ENCODE measurements around the gene WNK1. TPM values are rescaled to one million over a fixed set of nuclear protein-coding genes. Genes with fewer than 3 reads are reported as not detected.
"Not testable (repeated sequence)": the region's sequence is repeated elsewhere in the genome, so short reads cannot be mapped to it uniquely, and the experiment has no call there.

The WNK1 gene
- total and polyA plus RNA-seq, 2 of the 8 experiments (the other 6 are each of a cell fraction or from before 2014, with no cell fraction given) = 88.2 to 157 TPM

GRCh38 chr12:931591-931990 lies 179.2 kb downstream of the WNK1 start (continued):
- no peak for TF ChIP-seq JUN (IDR thresholded peaks at IDR 0.05; ENCODE audit: low read depth, low read length)

- H3K4ac ChIP-seq (replicated peaks; ENCODE audit: insufficient read length, low read depth, low read length); H3K9ac ChIP-seq (replicated peaks in 1 of 4; ENCODE audit: extremely low read depth in 1 of 4, low read depth in 3 of 4, low read length in 3 of 4); CTCF ChIA-PET (ENCODE audit: partially characterized antibody); H3K4me3 ChIP-seq (ENCODE audit: extremely low read depth in 1 of 4, insufficient read depth in 2 of 4, low read depth in 3 of 4, low read length in 4 of 4); H3K14ac ChIP-seq (ENCODE audit: insufficient read length); DNase-seq (ENCODE audit: low read depth in 1 of 2, low spot score in 2 of 2); H4K91ac ChIP-seq (replicated peaks; ENCODE audit: insufficient read length, low read length); H3K9me3 ChIP-seq (ENCODE audit: insufficient read depth in 2 of 2, low read depth in 1 of 2, low read length in 1 of 2); H3K56ac ChIP-seq (replicated peaks; ENCODE audit: insufficient read length, low read depth, low read length); H3K23me2 ChIP-seq (ENCODE audit: low read depth, low read length); H4K20me1 ChIP-seq (replicated peaks in 1 of 2; ENCODE audit: control insufficient read depth in 1 of 2, insufficient read depth in 2 of 2, low read length in 2 of 2); H2AK5ac ChIP-seq (ENCODE audit: low read depth, low read length); H3K79me1 ChIP-seq (ENCODE audit: low read depth, low read length); H2BK12ac ChIP-seq (ENCODE audit: low read depth, low read length); H3K27ac ChIP-seq (ENCODE audit: low read depth, low read length); H3K4me1 ChIP-seq (replicated peaks in 1 of 4; ENCODE audit: control insufficient read depth in 3 of 4, insufficient read depth in 4 of 4, low read length in 3 of 4); H3K4me2 ChIP-seq (ENCODE audit: insufficient read depth in 1 of 2, low read depth in 2 of 2, low read length in 2 of 2); H2BK120ac ChIP-seq (replicated peaks; ENCODE audit: low read depth, low read length); H2BK15ac ChIP-seq (ENCODE audit: low read length); H2BK20ac ChIP-seq (ENCODE audit: low read length); H3K23ac ChIP-seq (ENCODE audit: insufficient read length); H2AFZ ChIP-seq (ENCODE audit: low read length); H2BK5ac ChIP-seq (ENCODE audit: low read depth, low read length); H3K18ac ChIP-seq (ENCODE audit: extremely low read depth, low read length); H4K8ac ChIP-seq (ENCODE audit: extremely low read depth, insufficient read depth, low read length); H4K5ac ChIP-seq (ENCODE audit: insufficient read length, low read depth, low read length); H3K27me3 ChIP-seq (replicated peaks in 1 of 4; ENCODE audit: control insufficient read depth in 3 of 4, extremely low read depth in 1 of 4, insufficient read depth in 3 of 4, low read length in 3 of 4); FAIRE-seq: not testable (repeated sequence)
- peaks cover 0 to 18% of the 10 kb centered on the region in 2 experiments; a peak in 1 of 4 replicates for H3K79me2 ChIP-seq (ENCODE audit: control insufficient read depth in 1 of 2, insufficient read depth in 2 of 2, low read length in 2 of 2)
- peaks cover 3 to 20% (median 4%) of the 10 kb centered on the region in 4 experiments; a peak in 5 of 8 replicates for H3K36me3 ChIP-seq (ENCODE audit: control insufficient read depth in 2 of 4, insufficient read depth in 4 of 4, low read length in 3 of 4)
- WGBS, 2 experiments (ENCODE audit: extremely low coverage in 1 of 2, insufficient coverage in 1 of 2, insufficient read length in 1 of 2, insufficient replicate concordance in 2 of 2, low coverage in 1 of 2, low lambda C conversion rate in 2 of 2, missing lambda C conversion rate in 1 of 2) = 95% methylated on average over 12 of the region's 12 CpGs; no CpG with 5 or more reads in 1 of the 2 experiments
- POLR2A ChIA-PET (ENCODE audit: partially characterized antibody) = interaction anchor here (0.7 to 2.4 kb wide), 2 partner anchors 13 to 317 kb away, joined by 3 to 9 read pairs; partner anchors contain the start of gene RAD52
Observed at GRCh38 chr12:935891-936290, 183.5 kb downstream of the WNK1 start.

Measured in H1 (cell line).